ENCODE measurements around the gene GGT1.
"Not testable (repeated sequence)": the region's sequence is repeated elsewhere in the genome, so short reads cannot be mapped to it uniquely, and the experiment has no call there.

The GGT1 gene

DNA sequence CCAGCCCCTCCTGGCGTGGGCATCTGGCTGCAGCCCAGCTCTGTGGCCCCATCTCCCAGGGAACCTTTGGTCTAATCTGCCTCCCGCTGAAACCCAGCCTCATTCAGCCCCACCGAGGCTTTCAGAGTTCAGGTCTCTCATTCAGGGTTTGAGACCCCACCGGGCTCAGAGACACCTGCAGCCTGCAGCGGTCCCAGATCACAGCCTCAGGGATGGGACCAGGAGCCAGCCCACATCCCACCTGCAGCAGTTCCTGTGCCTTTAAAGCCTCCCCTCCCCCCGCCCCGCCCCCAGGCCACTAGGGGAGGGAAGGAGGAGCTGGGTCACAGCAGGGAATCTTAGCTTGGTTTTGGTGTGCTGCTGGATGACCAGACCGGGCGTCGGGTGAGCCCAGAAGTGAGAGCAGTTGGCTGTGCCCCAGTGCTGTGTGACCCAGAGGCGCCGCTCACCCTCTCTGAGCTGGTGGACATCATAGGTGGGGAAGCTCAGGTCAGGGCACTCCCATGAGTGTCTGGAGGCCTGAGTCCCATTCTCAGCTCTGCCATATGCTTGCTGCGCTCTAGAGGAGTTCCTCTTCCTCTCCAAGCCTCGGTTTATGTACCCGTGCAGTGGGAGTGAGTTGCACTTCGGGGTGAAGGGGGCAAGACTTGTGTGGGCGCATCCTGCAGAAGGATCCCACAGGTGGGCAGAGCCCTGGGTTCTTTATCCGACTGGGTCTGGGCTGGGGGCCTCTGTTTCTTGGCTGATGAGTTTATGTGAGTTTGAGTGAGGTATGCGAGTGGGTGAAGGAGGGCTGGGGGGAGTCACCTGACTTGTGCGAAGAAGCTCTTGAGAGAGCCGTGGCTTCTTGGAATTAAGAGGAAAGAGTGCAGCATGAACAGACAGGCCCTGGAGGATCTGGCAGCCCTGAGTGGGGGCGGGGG lies at the start of gene GGT1:
GGT1 (plus strand) TSS at position 347 of the 923 bp plus-strand sequence. CDS start 7,889 bp downstream, outside the sequence.
- DNase-seq, result not testable (repeated sequence)

DNA sequence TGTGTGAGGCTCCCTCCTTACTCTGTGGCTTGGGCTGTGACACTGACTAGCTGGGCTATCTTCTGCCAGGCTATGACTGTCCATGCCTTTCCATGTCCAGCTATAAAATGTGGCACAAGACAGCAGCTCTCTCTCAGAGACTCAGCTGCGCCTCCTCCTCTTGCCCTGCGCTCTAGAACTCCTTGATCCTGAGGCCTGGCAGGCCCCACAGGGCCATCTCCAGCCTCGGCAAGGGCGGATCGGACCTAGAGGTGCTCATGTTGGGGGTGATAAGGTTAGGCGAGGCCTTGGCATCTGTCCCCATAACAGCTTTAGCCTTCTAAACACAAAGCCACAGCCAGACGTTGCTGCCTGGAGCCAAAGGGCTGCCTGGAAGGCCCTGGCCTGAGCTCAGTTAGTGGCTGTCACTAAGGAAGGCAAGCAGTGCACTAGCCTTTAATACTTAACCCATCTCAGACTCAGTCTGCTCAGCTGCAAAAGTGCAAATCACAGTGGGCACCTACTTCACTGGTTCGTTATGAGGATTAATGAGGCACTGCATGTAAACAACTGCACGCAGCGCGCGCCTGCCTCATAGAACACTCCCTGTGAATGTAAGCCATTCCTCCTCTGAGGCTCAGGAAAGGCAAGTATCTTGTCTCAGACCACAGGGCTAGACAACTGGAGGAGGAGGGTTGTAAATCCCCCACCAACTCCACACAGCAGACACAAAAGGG lies 49.2 kb upstream of the GGT1 start:
- peak in 1 of 2 experiments; percentile 12 for DNase-seq

DNA sequence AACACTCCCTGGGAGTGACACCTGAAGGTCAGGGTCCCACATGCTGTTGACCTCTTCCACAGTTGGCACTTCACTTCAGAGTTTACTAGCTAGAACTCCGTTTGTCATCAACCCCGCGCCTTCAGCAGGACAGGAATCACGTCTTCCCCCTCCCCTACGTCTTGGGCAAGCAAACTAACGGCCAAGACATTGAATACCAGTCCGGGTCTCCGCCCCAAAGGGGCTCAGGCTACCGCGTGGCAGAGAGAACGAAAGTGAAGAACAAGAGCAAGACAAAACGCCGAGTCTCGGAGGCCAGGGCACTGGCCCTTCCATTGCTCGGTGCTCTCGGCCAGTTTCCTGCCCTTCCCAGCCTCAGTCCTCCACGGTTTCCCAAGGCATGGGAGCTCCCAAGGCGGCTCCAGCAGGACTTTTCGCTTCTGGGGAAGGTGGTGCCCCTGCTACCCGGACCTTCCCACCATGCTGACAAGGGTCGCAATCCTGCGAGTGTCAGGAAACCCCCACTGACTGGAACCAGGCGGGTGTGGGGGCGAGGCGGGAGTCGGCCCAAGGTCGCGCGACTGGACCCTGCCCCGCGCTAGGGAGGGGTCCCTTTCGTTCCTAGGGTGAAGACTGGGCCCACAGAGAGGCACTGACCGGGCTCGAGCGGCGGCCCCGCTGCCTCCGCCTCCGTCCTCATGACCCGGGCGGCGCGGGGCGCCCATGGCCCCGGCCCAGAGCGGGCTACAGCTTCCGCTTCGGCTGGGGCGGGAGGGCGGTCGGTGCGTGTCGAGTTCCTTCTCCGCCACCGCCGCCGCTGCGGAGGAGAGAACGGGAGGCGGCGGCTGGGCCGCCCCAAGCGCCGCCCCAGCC lies 48.5 kb upstream of the GGT1 start, which contains the start of gene GUCD1:
GUCD1 (minus strand) TSS at position 826 of the 852 bp plus-strand sequence; CDS start at position 679, 147 bp downstream.
- DNase-seq, result no peak

DNA sequence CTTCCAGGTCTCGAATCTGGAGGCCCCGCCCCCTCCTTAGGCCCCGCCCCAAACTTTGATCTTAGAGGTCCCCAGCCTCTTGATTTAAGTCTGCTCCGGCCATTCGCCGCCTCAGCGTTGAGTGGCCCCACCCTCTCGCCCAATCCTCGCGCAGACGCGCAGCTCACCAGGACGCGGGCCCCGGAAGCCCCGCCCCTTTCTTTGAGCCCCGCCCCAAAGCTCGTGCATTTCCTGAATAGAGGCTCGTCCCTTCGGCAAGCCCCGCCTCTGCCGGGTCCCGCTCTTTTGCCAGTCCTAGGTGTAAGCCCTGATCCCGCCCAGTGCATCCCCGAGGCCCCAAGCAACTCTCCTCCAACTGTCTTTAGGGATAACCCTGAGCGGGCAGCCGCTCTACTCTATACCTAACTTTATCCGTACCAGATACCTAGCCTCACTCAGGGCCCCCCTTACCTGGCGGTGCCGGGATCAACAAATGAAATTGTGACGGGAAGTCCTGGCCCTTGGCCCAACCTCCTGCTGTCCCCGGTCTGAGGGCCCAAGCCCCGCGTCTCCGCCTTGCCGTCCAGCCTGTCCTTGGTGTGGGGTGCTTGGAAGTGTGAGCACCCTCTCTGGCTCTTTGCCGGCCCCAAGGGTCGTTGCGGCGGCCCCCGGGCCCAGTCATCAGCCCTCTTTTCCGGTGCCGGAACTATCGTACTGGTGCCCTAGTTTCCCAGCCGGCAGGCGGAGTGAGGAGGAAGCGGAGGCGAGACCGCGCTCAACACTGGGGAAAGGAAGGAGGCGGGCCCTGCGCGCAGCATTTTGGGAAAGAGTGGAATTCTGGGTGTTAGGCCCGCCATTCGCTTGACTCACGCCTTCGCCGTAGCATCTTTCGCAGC lies 47.6 kb upstream of the GGT1 start, which contains the start of gene SNRPD3:
SNRPD3 (plus strand) TSS at position 835 of the 875 bp plus-strand sequence. CDS start 1,676 bp downstream, outside the sequence.
- peak; percentile 97 to 99 for DNase-seq

DNA sequence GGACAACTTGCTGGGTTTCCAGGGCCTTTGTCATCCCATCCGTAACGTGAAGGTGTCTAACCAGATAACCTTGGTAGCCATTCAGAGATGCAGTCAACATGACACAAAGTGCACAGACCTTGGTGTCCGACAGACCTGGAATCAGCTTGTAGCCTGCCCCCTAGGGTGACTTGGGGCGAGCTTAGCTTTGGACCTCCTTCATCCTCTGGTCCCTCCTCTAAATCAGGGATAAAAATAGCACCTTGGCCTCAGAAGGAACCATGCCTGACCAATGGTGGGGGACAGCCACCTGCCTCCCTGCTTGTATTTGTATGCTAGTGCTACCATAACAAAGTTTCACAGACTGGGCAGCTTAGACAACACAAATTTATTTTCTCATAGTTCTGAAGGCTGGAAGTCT lies 43.5 kb upstream of the GGT1 start:
- DNase-seq, result no peak

DNA sequence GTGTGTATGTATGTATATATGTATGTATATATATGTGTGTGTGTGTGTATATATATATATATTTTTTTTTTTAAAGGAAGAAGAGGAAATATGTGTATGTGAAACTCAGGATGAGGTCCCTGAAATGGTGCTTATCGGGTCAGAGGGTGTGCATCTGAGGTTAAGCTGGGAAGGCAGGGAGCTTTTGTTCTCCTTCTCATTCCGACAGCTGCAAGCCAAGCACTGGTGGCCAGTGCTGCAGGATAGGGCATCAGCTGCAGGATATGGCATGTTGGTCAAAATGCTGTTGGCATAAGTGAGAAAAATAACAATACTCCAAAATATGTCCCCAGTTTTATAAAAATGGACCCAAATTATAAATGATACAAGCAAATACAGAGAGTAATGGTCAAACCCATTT lies 39.7 kb upstream of the GGT1 start:
- DNase-seq, result no peak

DNA sequence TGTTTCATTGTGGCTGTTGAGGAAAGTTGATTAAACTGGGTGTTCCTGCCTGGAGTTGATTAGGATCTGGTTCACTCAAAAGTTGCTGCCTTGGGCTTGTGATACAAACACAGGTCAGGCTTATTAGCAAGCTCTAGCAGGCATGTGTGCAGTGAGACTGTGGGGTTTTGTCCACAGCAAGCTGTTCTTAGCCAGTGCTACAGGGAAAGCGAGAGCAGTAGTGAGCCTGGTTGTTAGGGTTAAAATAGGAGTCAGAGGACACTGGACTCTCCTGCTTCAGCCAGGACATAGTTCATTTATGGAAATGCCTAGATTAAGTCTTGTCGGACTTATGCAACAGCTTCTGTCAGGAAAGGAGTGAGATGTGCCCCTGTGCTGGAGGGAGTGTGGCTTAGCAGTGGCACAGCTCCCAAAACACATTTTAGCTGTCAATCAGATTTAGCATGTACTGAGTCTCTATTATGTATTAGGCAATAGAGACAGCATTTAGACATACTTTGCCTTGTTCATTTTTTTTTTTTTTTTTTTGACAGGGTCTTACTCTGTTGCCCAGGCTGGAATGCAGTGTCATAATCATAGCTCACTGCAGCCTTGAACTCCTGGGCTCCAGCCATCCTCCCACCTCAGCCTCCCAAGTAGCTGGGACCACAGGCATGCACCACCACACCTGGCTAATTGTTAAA lies 38.5 kb upstream of the GGT1 start:
- DNase-seq, result no peak

DNA sequence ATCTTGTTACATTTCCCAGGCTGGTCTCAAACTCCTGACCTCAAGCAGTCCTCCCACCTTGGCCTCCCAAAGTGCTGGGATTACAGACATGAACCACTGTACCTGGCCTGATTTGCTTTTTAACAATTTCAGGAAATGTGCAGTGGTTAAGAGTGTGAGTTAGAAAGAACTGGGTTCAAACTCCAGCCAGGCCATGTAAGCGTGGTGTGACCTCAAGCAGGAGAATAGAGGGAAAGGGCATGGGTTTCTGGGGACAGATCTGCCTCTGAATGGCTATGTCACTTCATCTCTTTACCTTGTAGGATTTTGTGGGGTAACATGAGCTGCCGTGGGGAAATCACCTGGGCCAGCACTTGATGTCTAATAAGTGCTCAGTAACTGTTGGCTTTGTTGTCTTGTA lies 37.9 kb upstream of the GGT1 start:
- no peak for DNase-seq

DNA sequence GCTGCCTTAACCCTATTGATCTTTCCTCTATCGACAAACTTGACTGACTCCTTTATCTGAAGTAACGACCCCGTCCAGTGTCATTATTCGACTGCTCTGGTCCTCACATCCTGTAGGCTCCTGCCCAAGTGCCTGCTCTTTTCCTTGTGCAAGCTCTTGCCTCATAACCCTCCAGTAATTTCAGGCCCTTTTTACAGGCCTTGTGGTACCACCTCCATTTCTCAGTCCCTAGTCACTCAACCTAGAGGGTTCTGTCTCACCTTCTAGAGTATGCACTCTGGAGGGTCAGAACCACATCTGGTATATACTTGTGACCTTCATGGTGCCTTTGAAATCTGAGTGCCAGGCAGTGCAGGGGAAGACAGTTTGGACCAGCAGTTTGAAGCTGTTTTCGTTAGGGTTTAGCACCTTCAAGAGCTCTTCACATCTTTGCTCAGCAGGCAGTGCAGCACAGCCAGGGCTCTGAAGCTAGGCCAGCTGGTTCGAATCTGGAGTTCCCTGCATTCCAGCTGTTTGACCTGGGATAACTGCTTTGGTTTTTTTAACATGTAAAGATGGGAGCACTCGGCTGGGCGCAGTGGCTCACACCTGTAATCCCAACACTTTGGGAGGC lies 36.0 kb upstream of the GGT1 start:
- no peak for DNase-seq

DNA sequence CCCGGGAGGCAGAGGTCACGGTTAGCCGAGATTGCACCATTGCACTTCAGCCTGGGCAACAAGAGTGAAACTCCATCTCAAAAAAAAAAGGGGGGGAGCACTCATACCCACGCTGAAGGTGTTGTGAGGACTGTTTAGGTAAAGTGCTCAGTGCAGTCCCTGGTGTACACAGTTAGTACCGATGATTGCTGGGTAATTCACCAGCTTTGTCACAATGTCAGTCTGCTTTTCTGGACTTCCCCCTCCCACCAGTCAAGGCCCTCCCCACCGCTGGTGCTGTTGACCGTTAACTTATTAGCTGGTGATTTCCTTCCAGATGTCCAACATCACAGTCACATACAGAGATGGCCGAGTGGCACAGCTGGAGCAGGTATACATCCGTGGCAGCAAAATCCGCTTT lies 35.3 kb upstream of the GGT1 start:
- DNase-seq, result no peak

DNA sequence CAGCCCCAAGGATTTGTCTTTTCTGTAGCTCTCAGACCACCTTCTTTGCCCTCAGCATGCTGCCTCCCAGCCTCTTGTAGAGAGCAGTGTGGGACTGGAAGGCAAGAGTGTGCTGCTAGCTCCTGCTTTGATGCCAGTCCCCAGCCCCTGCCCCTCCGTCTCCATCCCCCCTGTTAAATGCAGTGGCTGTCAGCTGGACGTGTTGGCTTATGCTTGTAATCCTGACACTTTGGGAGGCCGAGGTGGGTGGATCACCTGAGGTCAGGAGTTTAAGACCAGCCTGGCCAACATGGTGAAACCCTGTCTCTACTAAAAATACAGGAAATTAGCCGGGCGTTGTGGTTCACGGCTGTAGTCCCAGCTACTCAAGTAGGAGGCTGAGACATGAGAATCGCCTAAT lies 31.7 kb upstream of the GGT1 start:
- no peak for DNase-seq

DNA sequence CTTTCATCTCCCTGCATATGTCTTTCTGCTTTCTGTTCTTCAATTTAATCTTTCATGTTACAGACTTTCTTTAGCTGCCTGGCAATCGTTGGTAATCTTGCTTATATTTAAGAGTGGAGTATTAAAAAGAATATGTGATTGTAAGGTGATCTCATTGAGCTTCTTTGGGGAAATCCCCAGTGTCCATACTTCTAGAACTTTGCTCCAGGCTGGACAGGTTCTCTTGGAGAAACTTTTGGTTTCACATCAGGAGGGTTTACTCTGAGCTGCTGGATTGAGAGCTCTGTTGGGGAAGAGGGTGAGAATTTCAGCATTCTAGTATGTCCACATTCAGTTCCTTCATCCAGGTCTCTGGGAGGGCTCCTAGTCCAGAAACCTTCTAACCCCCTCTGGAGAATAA lies 26.2 kb upstream of the GGT1 start:
- DNase-seq, result no peak

DNA sequence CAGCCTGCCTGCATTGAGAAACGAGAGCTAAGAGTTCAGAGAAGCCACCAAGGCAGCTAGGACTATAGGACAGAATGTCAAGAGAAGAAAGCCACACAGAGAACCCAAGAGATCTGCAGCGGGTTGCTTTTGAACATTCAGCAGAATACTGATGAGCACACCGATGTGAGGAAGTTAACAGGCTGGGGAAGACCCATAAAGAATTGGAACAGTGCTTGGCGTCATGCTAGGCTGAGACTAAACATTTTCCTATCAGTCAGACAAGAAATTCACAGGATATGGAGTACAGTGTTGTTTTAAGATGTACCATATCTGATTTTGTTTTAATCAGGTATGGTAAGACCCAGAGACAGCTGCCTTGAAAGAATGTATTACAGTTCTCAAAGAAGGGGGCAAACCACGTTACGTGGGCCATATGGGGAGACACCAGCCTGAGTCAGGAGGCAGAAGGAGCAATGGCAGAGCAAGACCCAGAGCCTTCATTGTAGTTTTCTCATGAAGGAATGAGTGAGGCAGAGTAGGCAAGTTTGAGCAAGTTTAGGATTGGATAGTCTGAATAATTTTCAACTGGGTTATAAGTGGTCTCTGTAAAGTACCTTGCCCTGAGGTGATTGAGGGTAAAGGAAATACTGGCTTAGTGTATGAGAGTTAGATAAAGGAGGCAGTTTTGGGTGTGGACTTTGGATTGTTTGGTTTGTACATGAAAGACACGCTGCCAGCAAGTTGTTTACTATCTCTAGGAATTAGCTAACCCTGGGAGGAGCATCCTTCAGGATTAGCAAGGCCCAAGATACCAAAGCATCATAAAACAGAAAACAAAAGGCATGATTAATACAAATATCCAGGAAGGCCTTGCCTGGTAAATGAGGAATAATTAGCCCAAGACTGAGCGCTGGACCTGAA lies 24.4 kb upstream of the GGT1 start:
- DNase-seq, result no peak

DNA sequence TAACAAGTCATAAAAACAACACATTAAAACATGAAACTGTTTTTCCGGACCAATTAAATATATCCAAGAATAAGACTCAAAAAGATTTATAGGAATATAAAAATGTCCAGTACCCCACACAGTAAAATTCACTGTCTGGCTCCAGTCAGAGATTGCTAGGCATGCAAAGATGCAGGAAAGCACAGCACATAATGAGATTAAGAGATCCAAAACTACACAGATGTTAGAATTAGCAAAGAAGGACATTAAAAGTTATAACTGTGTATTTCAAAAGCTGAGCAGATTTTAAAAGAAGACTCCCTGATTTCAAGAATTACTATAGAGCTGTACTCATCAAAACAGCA lies 23.8 kb upstream of the GGT1 start:
- no peak for DNase-seq

DNA sequence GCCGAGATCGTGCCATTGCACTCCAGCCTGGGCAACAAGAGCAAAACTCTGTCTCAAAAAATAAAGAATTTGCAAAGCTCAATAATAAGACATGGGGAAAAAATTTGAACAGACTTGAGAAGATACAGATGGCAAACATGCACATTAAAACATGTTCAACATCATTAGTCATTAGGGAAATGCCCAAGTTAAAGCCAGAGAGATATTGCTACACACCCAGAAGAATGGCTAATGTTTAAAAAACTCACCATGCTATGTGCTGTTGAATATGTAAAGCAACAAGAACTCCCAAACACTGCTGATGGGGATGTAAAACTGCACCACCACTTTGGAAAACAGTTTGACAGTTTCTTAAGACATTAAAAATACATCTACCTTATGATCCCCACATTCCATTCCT lies 22.7 kb upstream of the GGT1 start:
- DNase-seq, result no peak

DNA sequence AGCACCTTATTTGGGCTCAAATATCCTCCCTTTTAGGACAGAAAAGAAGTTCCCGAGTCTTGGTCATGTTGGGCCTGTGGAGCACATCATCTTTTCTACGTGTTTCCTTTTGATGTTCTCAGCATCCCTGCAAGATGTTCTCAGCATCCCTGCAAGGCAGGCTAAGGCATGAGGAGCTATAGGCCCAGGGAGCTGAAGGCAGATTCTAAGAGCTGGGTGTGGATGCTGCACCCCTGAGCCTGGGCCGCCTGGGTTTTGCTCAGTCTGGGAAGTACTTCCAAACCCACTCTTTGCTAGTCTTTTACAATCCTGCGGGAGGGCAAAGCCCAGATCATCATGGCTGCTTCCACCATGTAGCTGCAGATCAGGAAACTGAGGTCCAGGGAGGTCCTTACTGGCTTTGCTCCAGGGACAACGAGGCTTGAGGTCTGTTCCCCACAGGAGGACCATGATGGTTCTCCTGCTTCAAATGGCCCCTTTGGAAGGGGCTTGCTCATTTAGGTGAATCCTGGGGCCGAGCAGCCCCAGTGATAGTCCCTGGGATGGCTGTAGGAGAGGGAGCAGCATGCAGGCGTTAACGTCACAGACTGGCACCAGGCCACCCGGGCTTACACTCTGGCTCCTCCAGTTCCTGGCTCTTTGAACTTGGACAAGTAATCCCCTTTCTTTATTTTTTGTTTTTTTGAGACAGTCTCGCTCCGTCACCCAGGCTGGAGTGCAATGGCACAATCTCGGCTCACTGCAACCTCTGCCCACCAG lies 20.8 kb upstream of the GGT1 start:
- no peak for DNase-seq

DNA sequence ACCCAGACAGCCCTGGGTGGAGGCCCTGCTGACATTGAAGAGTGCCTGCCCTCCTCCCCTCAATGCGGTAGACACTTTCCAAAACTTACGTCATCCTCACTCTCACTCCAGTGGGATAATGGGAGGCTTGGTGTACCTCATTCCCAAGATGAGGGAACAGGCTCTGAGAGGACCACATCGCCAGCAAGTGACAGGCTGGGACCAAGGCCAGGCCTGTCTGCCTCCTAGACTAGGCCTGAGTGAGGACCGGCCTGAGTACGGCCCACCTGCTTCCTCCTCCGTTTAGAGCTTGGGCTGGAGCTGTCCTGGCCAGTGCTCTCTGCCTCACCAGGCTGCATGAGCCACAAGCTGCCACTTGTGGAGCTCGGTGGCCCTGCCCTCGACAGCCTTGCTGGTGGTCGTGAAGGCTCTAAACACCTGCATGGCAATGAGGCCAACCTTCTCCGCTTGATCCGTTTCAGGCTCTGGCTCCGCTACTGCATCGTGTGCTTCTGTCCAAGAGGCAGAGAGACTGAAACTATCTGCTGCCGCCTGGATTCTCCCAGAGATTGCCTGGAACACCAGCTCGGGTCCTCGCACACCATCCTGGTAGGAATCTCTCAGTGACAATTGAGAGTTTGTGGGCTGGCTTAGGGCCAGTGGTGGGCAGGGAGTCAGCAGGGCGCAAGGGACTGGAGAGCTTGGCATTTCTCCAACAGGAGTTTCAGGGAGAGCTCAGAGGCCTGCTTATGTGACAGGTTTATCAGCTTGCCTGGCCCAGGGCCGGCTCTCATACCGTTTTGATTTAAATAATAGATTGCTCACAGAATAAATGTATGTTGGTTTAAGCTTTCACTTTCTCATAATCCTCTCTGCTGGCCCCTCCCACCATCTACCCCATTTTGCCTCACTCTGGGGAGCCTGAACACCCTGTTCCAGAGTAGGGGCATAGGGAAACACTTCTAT lies 19.5 kb upstream of the GGT1 start:
- DNase-seq, result peak in 1 of 2 experiments; percentile 29

Data from NCI-H446 (cell line).